Cardiac muscle cell (in vitro differentiated cells and primary cell): ENCODE data around the gene TMOD1. TPM values are rescaled to one million over a fixed set of nuclear protein-coding genes. Genes with fewer than 3 reads are reported as not detected.
"Not testable (repeated sequence)": the region's sequence is repeated elsewhere in the genome, so short reads cannot be mapped to it uniquely, and the experiment has no call there.

Experiments used
- DNase-seq, 2 donors: peaks; one replicate each; pipeline versions ENCODE4 v3.0.0 to v3.0.0-alpha.2; 2010 to 2017; ENCODE audit warnings: low read depth in 1 of 2, low spot score in 1 of 2
- H3K27ac ChIP-seq: fragments of 200-600 bp; sonication (generic); 2 replicates; pipeline ENCODE4 v1.5.1; 2016
- H3K27me3 ChIP-seq: fragments of 200-600 bp; sonication (generic); 2 replicates; pipeline ENCODE4 v1.6.0; 2016; ENCODE audit warnings: control low read depth
- H3K36me3 ChIP-seq: fragments of 200-600 bp; sonication (generic); 2 replicates; pipeline ENCODE4 v1.5.1; 2016; ENCODE audit warnings: control low read depth
- H3K4me1 ChIP-seq: fragments of 200-600 bp; sonication (generic); 2 replicates; pipeline ENCODE4 v1.8.1; 2017; ENCODE audit warnings: low read depth, mild to moderate bottlenecking, mixed run types
- H3K4me3 ChIP-seq: fragments of 200-600 bp; sonication (generic); 2 replicates; pipeline ENCODE4 v1.5.1; 2016; ENCODE audit warnings: mild to moderate bottlenecking
- H3K9me3 ChIP-seq: fragments of 200-600 bp; sonication (generic); 2 replicates; pipeline ENCODE4 v1.5.1; 2017; ENCODE audit warnings: low read depth, mild to moderate bottlenecking, control low read depth
- CTCF ChIP-seq: IDR thresholded peaks from 2 replicates; pipeline ENCODE4 v1.5.1; 2012; ENCODE audit warnings: low read depth, mild to moderate bottlenecking, low read length
- polyA plus RNA-seq: library from polyadenylated mRNA; unstranded; fragments of >200 nt; fragmentation: Nextera tagmentation; extraction: Ambion mirVana; gene quantifications from 2 replicates; pipeline ENCODE4 v1.2.1, GENCODE V29; 2016
- total RNA-seq: library from RNA; depleted of rRNA; stranded (reverse); fragments of >200 nt; gene quantifications from 2 replicates; pipeline ENCODE4 v1.2.3, GENCODE V29; 2016

The TMOD1 gene
- total and polyA plus RNA-seq, 2 experiments from 2014 or later: 75.7 to 168 TPM

GRCh38 chr9:97487107-97487506 lies 14.4 kb upstream of the TMOD1 start:
- DNase-seq: no peak
- TF ChIP-seq CTCF: peak; percentile 30
- Histone ChIP-seq H3K4me3 (no peak overlapping the region), H3K27me3 (no peaks in the 10 kb centered on the region), H3K27ac (no peak overlapping the region), H3K36me3 (no peaks in the 10 kb centered on the region), H3K9me3 (no peaks in the 10 kb centered on the region), H3K4me1 (no peaks in the 10 kb centered on the region)

GRCh38 chr9:97487861-97488260 lies 13.6 kb upstream of the TMOD1 start:
- Histone ChIP-seq H3K9me3 (no peaks in the 10 kb centered on the region), H3K27ac (no peak overlapping the region), H3K36me3 (no peaks in the 10 kb centered on the region), H3K4me3 (no peak overlapping the region), H3K27me3 (no peaks in the 10 kb centered on the region), H3K4me1 (no peaks in the 10 kb centered on the region)
- no peak for TF ChIP-seq CTCF
- DNase-seq: no peak

- Histone ChIP-seq H3K27me3 (no peaks in the 10 kb centered on the region), H3K4me1 (no peaks in the 10 kb centered on the region), H3K9me3 (no peaks in the 10 kb centered on the region), H3K36me3 (no peaks in the 10 kb centered on the region), H3K4me3 (no peak overlapping the region), H3K27ac (peak overlapping the region; percentile 23)
- no peak for TF ChIP-seq CTCF
- DNase-seq: no peak
Observed at GRCh38 chr9:97491216-97491999, 10.1 kb upstream of the TMOD1 start.

GRCh38 chr9:97497558-97498375 lies 3.7 kb upstream of the TMOD1 start:
- H3K27me3 ChIP-seq: peaks cover 14% of the 10 kb centered on the region
- H3K36me3 ChIP-seq, H3K9me3 ChIP-seq, DNase-seq, H3K27ac ChIP-seq, H3K4me1 ChIP-seq, H3K4me3 ChIP-seq: not testable (repeated sequence)

- not testable (repeated sequence) for H3K4me3 ChIP-seq, H3K9me3 ChIP-seq, H3K4me1 ChIP-seq, DNase-seq, H3K27ac ChIP-seq, H3K36me3 ChIP-seq
- H3K27me3 ChIP-seq: peaks cover 14% of the 10 kb centered on the region
Observed at GRCh38 chr9:97498846-97499245, 2.6 kb upstream of the TMOD1 start.

GRCh38 chr9:97500263-97500662 lies 1.2 kb upstream of the TMOD1 start:
- no peak for TF ChIP-seq CTCF
- peaks cover 21% of the 10 kb centered on the region for H3K4me1 ChIP-seq
- peaks cover 14% of the 10 kb centered on the region for H3K27me3 ChIP-seq
- H3K4me3 ChIP-seq: no peak overlapping the region
- H3K36me3 ChIP-seq: no peaks in the 10 kb centered on the region
- no peaks in the 10 kb centered on the region for H3K9me3 ChIP-seq
- no peak overlapping the region for H3K27ac ChIP-seq
- no peak for DNase-seq
